HG03439 (cell line): Measurements from ENCODE around the gene PLCB2.
A peak's percentile ranks its signal among the peaks of the same experiment; 100 is the strongest.

Experiments
- ATAC-seq: cut with Tn5 transposase; IDR thresholded peaks from one replicate; pipeline ENCODE4 v1.9.1; 2021; ENCODE audit warnings: mild to moderate bottlenecking, moderate library complexity; ENCODE audit not compliant: unreplicated experiment

Gene PLCB2

DNA sequence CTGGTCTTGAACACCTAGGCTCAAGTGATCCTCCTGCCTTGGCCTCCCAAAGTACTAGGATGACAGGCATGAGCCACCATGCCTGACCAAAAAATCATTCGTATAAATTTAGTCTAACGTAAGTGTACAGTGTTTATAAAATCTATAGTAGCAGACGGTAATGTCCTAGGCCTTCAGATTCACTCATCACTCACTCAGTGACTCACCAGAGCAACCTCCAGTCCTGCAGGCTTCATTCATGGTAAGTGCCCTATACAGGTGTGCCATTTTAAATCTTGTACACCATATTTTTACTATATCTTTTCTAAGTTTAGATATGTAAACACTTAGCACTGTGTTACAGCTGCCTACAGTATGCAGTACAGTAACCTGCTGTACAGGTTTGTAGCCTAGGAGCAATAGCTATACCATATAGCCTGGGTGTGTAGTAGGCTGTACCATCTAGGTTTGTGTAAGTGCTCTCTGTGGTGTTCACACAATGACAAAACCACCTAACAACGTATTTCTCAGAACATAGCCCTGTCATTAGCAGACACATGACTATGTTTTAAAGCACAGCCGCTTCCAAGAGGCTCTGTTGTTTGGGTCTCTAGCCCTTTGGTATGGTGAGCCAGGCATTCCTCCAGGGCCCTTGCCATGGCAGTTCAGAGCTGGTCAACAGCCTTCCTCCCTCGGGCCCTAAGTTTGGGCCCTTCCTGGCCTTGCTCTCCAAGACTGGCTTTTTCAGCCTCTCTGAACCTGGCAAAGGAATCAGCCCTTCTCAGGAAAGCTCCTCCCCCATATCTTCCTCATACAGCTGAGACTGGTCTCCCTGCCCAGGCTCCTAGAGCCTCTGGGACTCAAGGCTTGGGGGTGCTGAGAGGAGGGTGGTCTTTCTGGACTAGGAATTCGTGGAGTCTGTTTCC, 34.9 kb upstream of the PLCB2 start:
- ATAC-seq: no peak

DNA sequence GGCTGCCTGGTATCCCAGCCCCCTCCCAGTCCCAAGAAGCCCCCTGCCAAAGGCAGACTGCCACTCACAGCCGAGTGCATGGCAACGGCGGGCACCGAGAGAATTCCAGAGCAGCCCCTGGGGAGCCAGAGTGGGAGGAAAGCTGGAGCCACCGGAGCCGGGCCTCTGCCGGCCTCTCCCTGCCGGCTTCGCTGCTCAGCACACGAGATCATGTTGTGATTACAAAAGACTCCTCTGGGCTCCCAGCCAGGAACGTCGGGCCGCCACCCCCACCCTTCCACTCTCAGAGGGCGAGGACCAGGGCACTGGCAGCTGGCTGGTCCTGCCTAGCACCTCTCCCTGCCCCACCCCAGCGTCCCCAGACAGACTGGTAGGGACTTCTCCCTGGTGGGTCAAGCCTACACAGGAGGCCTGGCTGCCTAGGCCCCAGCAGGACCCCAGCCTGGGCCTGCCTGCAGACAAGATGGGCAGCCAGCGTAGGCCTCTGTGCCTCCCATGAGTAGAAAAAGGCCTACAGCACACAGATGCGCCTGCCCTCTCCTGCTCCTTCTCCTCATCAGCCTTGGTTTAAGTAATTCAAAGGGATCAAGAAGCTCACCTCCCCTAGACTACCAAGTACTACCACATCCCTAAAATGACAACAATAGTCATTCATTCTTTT, 33.1 kb upstream of the PLCB2 start, which contains the start of gene CCDC9B:
Gene CCDC9B, minus strand, starts transcription at position 200 of the 661 bp plus-strand sequence. Its CDS starts 120 bp downstream, at position 80.
- ATAC-seq: no peak

DNA sequence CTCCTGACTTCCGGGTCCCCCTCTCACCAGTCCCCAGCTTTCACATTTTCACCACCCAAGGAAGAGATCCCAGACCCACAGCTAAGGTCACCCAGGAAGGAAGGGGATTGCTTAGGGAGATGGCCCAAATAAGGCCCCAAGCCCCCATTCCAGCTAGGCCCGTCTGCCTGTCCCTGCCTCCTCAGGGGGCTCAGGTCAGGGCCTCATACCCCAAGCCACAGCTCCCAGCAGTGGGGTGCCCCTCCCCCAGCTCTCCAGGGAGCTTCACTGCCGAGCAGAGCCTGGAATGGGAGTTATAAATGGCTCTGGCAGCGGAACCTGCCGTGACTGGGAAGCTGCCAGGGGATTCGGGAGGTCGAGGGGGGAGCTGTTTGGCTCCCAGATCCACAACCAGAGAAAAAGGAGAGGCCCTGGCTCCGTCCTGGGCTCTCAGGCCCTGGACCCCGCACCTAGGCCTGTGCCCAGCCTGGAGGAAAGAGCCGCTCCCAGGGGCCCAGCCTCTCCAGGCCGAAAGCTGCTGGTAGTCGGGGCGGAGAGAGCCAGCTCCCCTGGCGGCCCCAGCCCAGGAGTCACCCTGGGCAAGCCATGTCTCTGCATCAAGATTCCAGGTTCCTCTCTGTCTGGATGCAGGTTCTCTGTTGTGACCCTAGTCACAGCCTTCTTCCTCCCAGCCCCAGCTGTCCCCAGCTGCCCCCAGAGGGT, 32.5 kb upstream of the PLCB2 start:
- no peak for ATAC-seq

DNA sequence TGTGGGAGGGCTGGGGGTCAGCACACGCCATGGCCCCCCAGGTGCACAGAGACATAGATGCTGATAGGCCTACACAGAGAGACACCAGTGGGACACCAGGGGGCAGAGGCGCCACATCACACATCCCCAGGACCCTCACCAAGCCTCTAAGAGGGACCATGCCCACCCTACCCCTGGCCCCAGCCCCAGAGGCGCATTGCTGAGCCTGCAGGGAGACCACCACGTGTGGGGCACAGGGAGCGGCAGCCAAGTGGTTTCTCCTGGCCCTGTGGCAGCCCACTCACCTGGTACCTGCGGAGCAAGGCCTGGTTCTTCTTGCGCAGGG, 31.8 kb upstream of the PLCB2 start:
- no peak for ATAC-seq

DNA sequence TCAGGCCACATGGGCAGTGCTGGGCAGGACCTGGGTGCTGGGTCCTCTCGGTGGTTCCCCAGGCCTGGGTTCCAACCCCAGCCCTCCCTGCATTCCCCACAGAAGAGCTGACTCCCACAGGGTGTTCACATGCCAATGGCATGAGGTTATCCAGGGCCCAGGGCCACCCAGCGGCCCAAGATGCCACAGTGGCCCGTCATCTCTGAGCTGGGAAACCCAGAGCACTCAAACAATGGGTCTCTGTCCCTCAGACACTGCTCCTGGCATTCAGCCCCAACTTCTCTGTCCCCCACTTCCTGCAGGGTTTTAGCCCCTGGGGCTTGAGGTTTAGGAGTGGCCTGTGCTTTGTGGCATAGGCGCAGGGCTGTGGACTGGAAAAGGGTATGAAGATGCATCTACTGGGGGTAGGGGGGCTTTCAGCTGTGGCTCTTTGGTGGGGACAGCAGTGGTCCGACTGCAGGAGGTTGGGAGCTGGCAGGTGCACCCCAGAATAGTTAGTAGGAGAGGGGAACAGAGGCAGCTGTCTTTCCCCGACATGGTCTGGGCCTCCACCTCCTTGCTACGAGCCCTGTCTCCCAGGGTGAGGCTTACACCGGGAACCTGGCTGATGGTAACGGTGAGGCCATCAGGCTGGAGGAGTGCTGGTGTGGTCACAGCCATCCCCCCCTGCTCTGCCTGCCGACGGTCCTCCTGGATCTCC, 31.3 kb upstream of the PLCB2 start:
- no peak for ATAC-seq

DNA sequence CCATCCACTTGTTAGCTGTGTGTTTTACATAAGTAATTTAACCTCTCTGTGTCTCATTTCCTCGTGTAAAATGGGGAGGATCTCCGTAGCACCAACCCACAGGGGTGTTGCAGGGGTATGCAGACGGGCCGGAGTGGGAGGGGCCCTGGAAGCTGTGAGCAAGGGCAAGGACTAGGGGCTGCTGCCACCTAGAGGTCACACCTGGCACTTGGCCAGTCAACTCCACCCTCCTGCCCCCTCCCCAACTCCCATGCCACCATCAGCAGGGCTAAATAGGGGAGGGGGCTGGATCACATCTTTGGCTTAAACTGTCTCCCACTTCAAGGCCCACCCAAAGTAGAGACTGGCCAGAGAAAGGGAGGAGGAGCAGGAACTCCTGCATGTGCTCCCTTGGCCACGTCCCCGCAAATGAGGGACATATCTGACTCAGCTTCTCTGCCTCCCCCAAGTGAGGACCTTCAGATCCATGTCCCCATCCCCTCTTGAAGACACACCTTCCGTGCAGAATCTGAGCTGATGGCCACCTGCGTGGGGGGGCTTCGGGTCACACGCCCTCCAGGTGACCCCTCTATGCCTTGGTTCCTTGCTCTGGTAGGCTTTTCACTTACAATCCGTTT, 30.4 kb upstream of the PLCB2 start:
- ATAC-seq: peak; percentile 50

DNA sequence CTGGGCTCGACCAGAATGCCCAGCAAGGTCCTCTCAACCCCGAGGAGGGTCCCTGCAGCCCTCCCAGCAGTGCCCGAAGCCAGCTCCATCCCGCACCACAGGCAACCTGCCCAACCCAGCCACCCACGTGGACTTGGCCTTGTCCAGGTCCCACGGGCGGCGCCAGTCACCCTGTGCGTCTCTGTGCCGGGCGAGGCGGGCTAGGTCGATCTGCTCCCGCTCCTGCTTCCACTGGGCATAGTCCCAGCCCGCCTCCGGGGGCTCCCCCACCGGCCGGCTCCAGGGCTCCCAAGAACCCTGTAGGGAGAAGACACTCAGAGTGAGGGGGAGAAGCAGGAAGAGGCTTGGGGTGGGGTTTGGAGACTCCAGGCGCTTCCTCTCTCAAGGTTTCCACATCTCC, 29.9 kb upstream of the PLCB2 start:
- ATAC-seq: no peak

DNA sequence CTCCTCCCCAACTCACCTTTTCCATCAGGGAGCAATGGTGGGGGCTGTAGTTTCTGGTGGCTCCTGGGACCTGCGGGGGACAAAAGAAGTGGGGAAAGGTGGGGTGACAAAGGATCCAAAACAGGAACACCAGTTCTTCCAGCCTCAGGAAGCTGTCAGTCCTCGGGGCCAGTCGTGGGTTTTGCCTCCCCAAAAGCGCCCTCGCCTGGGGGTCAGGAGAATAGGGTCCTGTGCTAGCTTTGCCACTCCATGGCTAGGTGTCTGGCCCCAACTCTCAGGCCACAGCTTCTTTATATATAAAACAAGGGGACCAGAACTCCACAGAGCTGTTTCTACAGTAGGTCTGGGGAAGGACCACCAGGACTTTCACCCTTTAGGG, 29.0 kb upstream of the PLCB2 start:
- ATAC-seq: no peak

DNA sequence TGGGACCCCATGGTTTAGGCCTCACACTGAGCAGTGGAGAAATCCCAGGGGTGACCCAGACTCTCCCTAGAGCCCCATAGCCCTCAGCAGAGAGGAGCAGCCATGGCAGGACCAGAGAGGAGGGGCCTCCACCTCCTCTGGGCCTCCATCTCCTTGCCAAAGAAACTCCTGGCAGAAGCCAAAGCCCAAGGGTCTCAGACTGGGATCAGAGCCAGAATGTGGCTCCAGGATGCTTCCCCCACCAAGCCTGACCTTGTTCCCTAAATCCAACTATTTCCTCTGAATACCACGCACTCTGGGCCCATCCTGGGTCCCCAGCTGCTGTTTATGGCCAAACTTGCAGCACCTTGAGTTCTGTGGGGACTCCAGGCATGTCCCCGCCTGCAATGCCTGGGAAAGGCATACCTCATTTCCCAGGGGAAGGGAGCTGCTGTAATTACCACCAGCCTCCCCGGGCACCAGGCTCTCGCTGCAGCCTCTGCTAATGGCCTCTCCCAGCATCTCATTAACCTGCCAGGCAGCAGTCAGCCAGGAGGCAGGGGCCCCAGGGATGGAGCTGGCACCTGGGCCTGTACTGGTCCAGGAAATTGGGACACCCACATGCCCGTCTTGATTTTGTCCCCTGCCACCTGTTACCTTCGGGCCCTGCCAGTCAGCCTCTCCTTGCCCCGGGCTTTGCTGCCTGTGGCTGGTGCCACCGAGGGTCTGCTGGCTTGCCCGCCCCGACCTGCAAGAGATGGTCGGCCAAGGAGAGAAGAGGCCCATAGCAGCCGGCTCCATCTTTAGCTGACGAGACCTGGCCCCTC, 28.4 kb upstream of the PLCB2 start:
- no peak for ATAC-seq

DNA sequence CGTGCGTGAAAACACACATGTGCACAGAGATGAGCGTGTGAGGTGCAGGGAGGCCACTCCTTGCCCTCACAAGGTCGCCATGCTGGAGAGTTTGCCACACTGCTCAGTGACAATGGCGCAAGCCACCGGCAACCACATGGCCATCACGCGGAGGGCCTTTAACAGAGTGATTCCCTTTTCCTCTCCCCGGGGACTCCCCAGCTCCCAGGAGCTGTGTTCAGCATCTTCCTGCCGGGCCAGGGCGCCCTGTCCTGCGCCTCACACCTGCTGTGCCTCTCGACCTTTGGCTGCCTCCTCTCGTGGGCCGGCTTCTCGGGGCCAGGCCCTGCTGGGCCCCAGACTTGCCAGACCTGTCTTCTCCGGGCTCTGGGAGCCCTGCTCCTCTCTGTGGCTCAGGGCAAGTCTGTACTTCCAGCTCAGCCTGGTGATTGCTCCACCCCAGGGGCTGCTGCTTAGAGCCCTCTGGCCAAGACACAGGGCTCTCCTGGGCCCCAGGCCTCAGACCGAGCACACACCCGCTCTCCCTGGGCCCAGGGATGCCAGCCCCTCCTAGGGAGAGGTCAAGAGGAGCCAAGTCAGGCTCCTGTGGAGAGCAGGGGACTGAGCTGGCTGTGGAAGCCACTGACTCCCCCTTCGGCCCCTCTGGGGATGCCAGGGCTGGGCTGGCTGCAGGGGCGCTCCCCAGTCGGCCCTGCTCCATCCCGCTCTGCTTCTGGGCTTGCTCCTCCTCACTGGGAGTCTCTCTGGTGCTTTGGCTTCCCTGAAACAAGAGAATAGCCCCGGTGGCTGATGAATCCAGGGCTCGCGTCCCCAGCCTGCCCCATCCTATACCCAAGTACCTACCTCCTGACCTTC, 27.4 kb upstream of the PLCB2 start:
- no peak for ATAC-seq

DNA sequence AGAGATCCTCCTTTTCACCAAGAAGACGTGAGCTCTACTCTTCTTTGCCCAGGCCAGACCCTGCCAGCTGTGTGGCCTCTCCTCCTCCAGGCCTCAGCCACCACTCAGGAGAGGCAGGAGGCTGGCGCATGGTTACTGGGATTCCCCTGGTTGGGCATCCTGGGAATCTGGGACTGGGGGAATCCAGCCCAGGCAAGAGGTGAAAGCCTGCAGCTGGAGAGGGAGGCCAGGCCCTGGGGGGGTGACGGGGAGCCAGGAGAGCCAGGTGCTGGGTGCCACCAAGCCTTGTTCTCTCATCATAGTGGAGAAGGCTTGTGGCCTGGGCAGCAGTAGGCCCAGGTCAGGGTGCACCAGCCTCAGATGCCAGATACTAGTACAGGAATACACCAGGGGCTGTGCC, 26.8 kb upstream of the PLCB2 start:
- ATAC-seq: no peak

DNA sequence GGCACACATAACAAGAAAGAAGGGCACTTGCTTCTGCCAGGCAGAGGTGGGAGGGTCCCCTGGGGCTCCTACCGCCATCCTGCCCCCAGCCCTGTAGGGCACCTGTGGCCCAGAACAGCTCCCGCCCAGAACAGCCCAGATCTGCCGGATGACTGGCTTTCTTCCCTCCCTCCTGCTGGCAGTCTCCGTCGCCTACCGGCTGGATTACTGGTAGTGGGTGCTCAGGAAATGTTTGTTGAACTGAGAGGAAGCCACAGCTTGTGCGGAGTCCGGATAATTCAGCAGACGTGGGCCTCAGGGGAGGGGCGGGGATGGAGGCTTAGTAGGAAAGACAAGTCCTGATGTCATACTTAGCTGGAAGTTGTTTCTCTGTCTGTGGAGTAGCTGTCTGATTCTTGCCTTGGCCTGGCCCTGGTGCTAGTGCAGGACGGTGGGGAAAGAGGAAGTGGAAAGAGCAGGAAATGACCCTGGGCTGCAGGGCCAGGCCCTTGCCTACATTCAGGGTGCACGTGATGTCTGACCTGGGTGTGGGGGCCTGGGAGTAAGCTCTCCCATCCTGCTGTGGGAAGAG, 26.3 kb upstream of the PLCB2 start:
- no peak for ATAC-seq

DNA sequence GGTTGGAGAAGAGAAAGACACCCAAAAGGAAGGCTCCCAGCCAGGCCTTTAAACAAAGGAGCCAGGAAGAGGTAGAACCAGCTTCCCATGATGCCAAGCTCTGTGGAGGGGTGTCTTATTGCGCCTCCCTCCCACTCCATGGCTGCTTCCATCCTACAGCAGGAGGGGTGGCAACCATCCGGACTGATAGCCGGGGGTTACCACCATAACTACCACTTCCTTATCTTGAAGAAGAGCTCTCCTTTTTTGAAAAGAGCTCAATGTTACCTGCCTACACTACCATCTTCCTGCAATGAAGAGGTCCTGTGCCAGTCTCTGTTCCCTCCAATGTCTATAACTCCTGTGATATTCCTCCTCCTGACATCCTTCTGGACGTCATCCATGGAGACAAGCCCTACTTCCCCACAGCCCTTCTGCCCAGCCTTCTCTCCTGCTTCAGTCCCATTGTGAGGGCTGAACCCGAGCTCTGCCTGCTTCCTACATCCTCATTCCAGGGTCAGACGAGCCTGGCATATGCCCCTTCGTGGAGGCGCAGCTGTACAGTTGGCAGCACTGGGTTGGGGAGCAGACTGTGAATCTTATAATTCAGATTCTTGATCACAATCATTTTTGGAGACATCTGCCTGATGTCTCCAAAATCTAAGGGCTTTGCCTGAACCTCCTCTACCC, 24.5 kb upstream of the PLCB2 start:
- no peak for ATAC-seq

DNA sequence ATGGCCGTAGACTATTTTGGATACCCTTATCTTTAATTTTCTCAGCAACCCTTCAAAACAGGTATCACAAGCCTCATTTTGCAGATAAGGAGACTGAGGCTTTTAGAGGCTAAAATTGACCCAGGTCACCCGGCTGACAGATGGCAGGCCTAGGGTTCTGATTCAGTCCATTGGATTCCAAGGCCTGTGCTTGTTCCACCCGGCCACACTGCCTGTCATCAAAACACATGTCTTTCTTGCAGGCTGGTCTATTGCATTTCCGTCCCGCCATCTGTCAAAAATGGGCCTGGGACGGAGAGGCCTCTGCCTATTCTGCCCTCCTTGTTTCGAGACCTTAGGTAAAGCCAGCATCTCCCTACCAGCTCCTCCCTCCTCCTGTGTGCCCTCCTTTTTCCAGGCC, 23.9 kb upstream of the PLCB2 start:
- ATAC-seq: no peak

DNA sequence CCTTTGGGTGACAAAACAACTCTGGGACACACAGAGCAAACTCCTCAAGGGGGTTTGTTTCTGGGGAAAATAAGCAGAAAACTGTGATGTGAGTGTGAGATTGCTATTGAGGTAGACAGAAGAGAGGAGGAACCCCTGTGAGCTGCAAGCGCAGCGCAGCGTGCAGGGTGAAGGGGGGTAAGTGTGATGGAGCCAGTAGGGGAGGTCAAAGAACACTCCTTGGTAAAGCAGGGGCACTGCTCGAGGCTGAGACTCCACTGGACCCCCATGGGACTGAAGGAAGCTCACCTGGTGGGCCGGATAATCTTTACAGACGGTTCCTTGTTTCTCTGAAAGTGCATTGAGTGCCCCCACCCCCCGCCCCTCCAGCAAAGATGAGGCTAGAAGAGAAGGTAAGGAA, 23.3 kb upstream of the PLCB2 start:
- ATAC-seq: no peak

DNA sequence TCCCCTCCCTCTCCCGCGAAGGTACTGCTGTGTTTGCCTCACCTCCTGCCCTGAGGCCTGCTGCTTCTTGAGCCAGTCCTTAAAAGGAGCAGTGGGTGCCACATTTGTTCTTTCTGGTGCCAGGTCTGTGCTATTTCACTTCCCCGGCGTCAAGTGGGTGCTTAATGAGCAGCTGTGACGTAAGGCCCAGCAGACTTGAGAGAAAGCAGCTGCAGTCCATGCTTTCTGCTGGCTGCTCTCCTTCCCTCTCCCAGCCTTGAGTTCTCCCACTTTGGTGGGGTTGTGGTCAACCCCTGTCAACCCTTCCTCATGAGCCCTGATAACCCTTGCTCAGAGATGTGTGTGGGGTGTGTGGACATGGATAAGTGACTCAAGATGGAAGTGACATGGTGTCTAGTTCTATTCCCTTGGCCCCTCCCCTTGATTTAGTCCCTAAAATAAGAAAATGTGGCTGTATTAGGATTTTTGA, 22.7 kb upstream of the PLCB2 start:
- no peak for ATAC-seq

DNA sequence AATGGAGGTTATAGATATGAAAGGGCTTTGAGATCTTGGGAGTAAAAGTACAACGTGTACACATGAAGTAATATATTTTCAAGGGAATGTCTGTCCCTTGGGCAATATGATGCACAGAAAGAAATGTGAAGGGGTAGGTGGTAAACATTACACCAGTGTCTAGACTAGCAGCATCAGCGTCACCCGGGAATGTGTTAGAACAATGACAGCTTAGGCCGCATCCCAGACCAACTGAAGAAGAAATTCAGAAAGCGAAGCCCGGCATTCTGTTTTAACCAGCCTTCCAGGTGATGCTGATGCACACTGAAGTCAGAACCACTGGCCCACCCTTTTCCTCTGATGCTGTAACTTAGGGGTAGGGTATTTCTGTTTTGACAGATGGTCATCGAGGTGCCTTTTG, 22.1 kb upstream of the PLCB2 start:
- no peak for ATAC-seq

DNA sequence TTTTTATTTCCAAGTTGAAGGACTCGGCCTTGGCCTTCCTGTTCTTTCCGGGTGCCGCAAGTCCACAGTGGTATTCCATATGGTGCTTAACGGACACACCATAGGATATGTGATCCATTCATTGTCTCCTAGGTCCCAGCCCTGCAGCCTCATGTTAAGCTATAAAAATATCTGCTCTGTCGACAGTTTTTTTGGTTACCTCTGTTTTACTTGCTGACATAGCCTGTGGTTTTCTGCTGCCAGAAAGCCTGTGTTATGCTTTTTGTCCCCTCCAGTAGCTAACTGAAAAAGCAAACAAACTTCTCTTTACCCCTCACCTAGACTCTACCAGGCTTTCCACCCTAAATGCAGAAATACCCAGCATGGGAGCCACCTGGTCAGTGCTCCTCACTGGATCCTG, 21.0 kb upstream of the PLCB2 start:
- no peak for ATAC-seq
